ENCODE measurements around the gene RPS6KA2.

DNA sequence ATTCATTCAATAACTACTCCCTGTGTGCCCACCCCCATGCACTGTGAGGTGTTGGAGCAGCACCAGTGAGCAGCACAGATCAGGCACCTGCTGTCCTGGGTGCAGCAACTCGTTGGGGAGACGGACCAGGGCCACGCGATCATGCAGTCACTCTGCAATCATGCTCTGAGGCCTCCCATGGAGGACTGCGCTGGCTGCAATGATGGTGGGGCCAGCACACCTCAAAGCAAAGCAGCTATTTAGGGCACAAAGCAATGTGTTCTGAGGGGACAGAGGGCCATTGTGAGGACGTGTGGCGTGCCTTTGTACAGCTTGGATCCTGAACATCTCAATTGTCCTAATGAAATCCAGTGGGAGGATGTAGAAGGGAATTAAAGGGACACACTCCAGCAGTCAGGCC is 203.3 kb downstream of the RPS6KA2 start:
- no peak for TF ChIP-seq EZH2 (IDR thresholded peaks at IDR 0.05; ENCODE audit: low read depth)
- TF ChIP-seq, protein P1, sequence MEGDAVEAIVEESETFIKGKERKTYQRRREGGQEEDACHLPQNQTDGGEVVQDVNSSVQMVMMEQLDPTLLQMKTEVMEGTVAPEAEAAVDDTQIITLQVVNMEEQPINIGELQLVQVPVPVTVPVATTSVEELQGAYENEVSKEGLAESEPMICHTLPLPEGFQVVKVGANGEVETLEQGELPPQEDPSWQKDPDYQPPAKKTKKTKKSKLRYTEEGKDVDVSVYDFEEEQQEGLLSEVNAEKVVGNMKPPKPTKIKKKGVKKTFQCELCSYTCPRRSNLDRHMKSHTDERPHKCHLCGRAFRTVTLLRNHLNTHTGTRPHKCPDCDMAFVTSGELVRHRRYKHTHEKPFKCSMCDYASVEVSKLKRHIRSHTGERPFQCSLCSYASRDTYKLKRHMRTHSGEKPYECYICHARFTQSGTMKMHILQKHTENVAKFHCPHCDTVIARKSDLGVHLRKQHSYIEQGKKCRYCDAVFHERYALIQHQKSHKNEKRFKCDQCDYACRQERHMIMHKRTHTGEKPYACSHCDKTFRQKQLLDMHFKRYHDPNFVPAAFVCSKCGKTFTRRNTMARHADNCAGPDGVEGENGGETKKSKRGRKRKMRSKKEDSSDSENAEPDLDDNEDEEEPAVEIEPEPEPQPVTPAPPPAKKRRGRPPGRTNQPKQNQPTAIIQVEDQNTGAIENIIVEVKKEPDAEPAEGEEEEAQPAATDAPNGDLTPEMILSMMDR (conservative IDR thresholded peaks at IDR 0.05): no peak
